HepG2 (cell line): ENCODE results near the gene SERPINA3. TPM values are rescaled to one million over a fixed set of nuclear protein-coding genes. Genes with fewer than 3 reads are reported as not detected.
A peak's percentile ranks its signal among the peaks of the same experiment; 100 is the strongest.

Experiments used
- ATF7 ChIP-seq, 2 experiments: fragments of 450-650 bp in 1 of 2; sonication (generic) in 1 of 2; formaldehyde crosslinking in 1 of 2; IDR thresholded peaks; 2 replicates each; pipeline versions ENCODE4 v1.4.0 to v1.6.1; 2016 to 2020; ENCODE audit warnings: antibody characterized with exemption in 1 of 2, mild to moderate bottlenecking in 1 of 2, missing genetic modification reagents in 1 of 2
- GABPA ChIP-seq, 2 experiments: IDR thresholded peaks; 2 replicates each; pipeline ENCODE4 v1.6.1; 2011 to 2016; ENCODE audit warnings: low read depth in 2 of 2, low read length in 1 of 2, missing biosample characterization in 1 of 2, missing genetic modification characterization in 1 of 2
- KDM2A ChIP-seq: sonication (generic); formaldehyde crosslinking; IDR thresholded peaks from 2 replicates; pipeline ENCODE4 v1.4.0; 2020; ENCODE audit warnings: low read depth, missing genetic modification reagents, borderline replicate concordance
- SRSF4 ChIP-seq: fragments of 200-400 bp; formaldehyde crosslinking; IDR thresholded peaks from one replicate; pipeline ENCODE4 v1.6.1; 2018; ENCODE audit warnings: mild to moderate bottlenecking, low read depth, low read length, moderate library complexity; ENCODE audit not compliant: poor library complexity, severe bottlenecking
- SUZ12 ChIP-seq: fragments of 150-350 bp; IDR thresholded peaks from 2 replicates; pipeline ENCODE4 v1.6.1; 2014; ENCODE audit warnings: low read depth, low read length
- TBX3 ChIP-seq: fragments of 450-650 bp; IDR thresholded peaks from 2 replicates; pipeline ENCODE4 v1.6.1; 2017; ENCODE audit warnings: antibody characterized with exemption, mild to moderate bottlenecking, inconsistent platforms, borderline replicate concordance
- ZBTB21 ChIP-seq: sonication (generic); formaldehyde crosslinking; IDR thresholded peaks from 2 replicates; pipeline ENCODE4 v1.4.0; 2020; ENCODE audit warnings: missing genetic modification reagents
- ZFP90 ChIP-seq: sonication (generic); formaldehyde crosslinking; IDR thresholded peaks from 2 replicates; pipeline ENCODE4 v1.8.0; 2022; ENCODE audit warnings: missing genetic modification reagents, mild to moderate bottlenecking, inconsistent platforms, borderline replicate concordance
- polyA plus RNA-seq, 8 experiments: library from polyadenylated mRNA; depleted of rRNA in 3 of 8; stranded (reverse) in 7 of 8; unstranded in 1 of 8; fragments of >200 nt; fragmentation: Illumina TruSeq in 4 of 8; extraction: Trizol in 4 of 8; gene quantifications; 2 replicates each; pipeline versions ENCODE4 v1.2.1 to v1.2.3, GENCODE V29; 2011 to 2016; ENCODE audit warnings: low read depth in 4 of 8, missing spikeins in 1 of 8, mixed read lengths in 1 of 8; ENCODE audit not compliant: insufficient read depth in 1 of 8
- total RNA-seq, 5 experiments: library from RNA; depleted of rRNA; stranded (reverse); fragments of >200 nt; fragmentation: Illumina TruSeq; extraction: Trizol; gene quantifications; 2 replicates each; pipeline ENCODE4 v1.2.3, GENCODE V29; 2016; ENCODE audit warnings: low read depth in 1 of 5
- TF ChIP-seq, protein P1 (sequence below): sonication (generic); formaldehyde crosslinking; IDR thresholded peaks from 2 replicates; pipeline ENCODE4 v1.5.0; 2020; ENCODE audit warnings: missing genetic modification reagents, mild to moderate bottlenecking, borderline replicate concordance
- TF ChIP-seq, protein P2 (sequence below): sonication (generic); formaldehyde crosslinking; IDR thresholded peaks from 2 replicates; pipeline ENCODE4 v1.5.1; 2020; ENCODE audit warnings: missing genetic modification reagents, mild to moderate bottlenecking, borderline replicate concordance
- TF ChIP-seq, protein P3 (sequence below): sonication (generic); formaldehyde crosslinking; IDR thresholded peaks from 2 replicates; pipeline ENCODE4 v1.4.0; 2020; ENCODE audit warnings: mild to moderate bottlenecking, low read depth, missing genetic modification reagents
- TF ChIP-seq, protein P4 (sequence below): sonication (generic); formaldehyde crosslinking; IDR thresholded peaks from 2 replicates; pipeline ENCODE4 v1.4.0; 2020; ENCODE audit warnings: mild to moderate bottlenecking, missing genetic modification reagents
- TF ChIP-seq, protein P5 (sequence below): sonication (generic); formaldehyde crosslinking; IDR thresholded peaks from 2 replicates; pipeline ENCODE4 v1.4.0; 2020; ENCODE audit warnings: missing genetic modification reagents

SERPINA3 gene
- total and polyA plus RNA-seq, 2 of the 13 experiments (the other 11 are each of a cell fraction or from before 2014, with no cell fraction given), result 825 to 2,200 TPM

DNA sequence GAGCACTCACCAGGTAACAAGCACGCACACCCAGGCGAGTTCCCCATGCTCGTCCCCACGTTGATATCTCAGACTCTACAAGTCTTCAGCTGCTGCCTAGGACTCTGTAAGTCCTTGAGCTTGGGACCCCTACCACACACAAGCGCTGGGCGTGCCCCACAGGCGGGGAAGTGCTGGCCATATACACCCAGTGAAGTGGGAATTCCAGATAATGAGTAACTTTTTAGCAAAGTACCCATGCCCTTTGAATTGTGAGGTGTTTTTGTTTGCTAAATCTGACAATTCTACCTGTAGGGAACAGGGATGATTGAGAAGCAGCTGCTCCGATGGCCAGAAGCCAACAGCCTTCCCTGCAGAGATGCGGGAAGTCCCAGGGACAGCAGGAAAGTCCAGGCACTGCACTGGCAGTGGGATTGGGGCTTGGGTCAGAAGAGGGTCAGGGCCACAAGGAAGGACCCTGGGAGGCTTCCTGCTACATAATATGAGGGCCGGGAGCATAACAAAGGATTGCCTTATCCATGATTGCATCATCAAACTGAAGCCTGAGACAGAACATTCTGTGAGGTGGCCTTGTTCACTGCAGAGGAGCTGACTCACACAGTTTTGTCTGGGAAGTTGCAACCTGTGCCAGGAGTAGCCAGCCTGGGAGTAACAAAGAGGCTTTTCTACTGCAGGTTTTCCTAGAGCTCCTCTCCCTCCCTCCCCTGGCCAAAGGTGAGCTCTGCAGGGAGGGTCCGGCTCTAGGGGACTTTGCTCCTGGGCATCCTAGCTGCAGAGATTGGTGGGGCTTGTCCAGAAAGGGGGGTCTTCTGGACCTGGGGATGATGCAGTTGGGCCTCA, 13.2 kb upstream of the SERPINA3 start (continued):
- TF ChIP-seq, protein P1, sequence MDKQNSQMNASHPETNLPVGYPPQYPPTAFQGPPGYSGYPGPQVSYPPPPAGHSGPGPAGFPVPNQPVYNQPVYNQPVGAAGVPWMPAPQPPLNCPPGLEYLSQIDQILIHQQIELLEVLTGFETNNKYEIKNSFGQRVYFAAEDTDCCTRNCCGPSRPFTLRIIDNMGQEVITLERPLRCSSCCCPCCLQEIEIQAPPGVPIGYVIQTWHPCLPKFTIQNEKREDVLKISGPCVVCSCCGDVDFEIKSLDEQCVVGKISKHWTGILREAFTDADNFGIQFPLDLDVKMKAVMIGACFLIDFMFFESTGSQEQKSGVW (CRISPR knock-in tag), result no peak
- TF ChIP-seq TBX3 (peak; percentile 69; the same call in 1 of the 2 replicates), SUZ12 (no peak), KDM2A (CRISPR knock-in tag) (peak; percentile 81), ZFP90 (CRISPR knock-in tag) (peak; percentile 74; the same call in 1 of the 2 replicates), ZBTB21 (CRISPR knock-in tag) (peak; percentile 58), ATF7 (IDR thresholded peaks at IDR 0.05) (peak; percentile 97), ATF7 (CRISPR knock-in tag; IDR thresholded peaks at IDR 0.05) (peak; percentile 70), GABPA (IDR thresholded peaks at IDR 0.05; ENCODE audit: low read depth, low read length) (no peak), GABPA (CRISPR knock-in tag; IDR thresholded peaks at IDR 0.05; ENCODE audit: low read depth) (no peak; the same call in 1 of the 2 replicates), SRSF4 (no peak)
- TF ChIP-seq, protein P2, sequence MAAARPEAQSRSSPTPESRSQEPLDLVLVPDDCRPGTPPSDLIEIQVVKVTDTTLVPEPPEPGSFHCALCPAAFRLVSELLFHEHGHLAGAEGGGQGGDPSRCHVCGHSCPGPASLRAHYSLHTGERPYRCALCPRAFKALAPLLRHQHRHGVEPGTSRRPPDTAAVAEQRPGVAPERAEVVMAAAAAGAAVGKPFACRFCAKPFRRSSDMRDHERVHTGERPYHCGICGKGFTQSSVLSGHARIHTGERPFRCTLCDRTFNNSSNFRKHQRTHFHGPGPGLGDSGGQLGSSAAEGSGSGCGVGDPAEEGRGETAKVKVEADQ (CRISPR knock-in tag), result peak; percentile 74; the same call in 1 of the 2 replicates
- TF ChIP-seq, protein P3, sequence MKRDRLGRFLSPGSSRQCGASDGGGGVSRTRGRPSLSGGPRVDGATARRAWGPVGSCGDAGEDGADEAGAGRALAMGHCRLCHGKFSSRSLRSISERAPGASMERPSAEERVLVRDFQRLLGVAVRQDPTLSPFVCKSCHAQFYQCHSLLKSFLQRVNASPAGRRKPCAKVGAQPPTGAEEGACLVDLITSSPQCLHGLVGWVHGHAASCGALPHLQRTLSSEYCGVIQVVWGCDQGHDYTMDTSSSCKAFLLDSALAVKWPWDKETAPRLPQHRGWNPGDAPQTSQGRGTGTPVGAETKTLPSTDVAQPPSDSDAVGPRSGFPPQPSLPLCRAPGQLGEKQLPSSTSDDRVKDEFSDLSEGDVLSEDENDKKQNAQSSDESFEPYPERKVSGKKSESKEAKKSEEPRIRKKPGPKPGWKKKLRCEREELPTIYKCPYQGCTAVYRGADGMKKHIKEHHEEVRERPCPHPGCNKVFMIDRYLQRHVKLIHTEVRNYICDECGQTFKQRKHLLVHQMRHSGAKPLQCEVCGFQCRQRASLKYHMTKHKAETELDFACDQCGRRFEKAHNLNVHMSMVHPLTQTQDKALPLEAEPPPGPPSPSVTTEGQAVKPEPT, result no peak; the same call in 1 of the 2 replicates
- TF ChIP-seq, protein P4, sequence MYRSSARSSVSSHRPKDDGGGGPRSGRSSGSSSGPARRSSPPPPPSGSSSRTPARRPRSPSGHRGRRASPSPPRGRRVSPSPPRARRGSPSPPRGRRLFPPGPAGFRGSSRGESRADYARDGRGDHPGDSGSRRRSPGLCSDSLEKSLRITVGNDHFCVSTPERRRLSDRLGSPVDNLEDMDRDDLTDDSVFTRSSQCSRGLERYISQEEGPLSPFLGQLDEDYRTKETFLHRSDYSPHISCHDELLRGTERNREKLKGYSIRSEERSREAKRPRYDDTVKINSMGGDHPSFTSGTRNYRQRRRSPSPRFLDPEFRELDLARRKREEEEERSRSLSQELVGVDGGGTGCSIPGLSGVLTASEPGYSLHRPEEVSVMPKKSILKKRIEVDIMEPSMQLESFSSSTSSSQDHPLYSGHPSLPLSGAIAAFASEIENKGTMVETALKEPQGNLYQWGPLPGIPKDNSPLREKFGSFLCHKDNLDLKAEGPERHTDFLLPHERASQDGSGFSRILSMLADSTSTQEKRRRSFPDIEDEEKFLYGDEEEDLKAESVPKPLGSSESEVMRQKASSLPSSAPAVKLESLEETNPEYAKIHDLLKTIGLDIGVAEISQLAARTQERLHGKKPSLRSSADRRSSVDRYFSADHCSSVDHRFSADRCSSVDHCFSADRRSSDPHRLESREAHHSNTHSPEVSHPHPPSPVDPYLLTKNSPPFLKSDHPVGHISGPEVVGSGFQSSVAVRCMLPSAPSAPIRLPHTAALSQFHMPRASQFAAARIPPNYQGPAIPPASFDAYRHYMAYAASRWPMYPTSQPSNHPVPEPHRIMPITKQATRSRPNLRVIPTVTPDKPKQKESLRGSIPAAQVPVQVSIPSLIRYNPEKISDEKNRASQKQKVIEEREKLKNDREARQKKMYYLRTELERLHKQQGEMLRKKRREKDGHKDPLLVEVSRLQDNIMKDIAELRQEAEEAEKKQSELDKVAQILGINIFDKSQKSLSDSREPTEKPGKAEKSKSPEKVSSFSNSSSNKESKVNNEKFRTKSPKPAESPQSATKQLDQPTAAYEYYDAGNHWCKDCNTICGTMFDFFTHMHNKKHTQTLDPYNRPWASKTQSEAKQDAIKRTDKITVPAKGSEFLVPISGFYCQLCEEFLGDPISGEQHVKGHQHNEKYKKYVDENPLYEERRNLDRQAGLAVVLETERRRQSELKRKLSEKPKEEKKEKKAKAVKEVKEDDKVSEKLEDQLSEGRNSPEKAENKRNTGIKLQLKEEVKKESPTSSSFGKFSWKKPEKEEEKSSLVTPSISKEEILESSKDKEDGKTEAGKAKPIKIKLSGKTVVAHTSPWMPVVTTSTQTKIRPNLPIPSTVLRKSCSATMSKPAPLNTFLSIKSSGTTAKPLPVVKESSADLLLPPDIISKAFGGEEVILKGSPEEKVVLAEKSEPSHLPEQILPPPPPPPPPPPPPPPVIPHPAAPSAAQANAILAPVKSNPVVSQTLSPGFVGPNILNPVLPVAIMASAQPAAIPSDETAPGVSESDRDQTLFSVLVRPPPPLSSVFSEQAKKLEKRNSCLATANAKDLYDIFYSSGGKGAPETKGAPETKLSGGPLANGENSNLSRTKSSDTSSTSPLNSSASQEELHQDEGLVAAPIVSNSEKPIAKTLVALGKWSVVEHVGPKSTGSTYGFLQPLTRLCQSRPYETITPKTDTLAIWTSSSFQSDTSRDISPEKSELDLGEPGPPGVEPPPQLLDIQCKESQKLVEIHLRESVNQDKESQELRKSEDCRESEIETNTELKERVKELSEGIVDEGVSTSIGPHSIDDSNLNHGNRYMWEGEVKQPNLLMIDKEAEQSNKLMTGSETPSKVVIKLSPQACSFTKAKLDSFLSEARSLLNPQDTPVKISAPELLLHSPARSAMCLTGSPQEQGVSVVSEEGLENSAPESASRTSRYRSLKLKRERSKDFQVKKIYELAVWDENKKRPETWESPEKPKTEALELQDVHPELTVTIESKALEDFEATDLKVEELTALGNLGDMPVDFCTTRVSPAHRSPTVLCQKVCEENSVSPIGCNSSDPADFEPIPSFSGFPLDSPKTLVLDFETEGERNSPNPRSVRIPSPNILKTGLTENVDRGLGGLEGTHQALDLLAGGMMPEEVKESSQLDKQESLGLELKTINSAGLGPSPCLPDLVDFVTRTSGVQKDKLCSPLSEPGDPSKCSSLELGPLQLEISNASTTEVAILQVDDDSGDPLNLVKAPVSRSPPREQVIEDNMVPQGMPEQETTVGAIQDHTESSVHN (CRISPR knock-in tag), result no peak
- TF ChIP-seq, protein P5, sequence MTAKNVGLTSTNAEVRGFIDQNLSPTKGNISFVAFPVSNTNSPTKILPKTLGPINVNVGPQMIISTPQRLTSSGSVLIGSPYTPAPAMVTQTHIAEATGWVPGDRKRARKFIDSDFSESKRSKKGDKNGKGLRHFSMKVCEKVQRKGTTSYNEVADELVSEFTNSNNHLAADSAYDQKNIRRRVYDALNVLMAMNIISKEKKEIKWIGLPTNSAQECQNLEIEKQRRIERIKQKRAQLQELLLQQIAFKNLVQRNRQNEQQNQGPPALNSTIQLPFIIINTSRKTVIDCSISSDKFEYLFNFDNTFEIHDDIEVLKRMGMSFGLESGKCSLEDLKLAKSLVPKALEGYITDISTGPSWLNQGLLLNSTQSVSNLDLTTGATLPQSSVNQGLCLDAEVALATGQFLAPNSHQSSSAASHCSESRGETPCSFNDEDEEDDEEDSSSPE (CRISPR knock-in tag), result no peak; the same call in 1 of the 2 replicates
